Keratinocyte (primary cell): ENCODE data around the gene NIN. TPM values are rescaled to one million over a fixed set of nuclear protein-coding genes. Genes with fewer than 3 reads are reported as not detected.
A peak's percentile ranks its signal among the peaks of the same experiment; 100 is the strongest.

Experiments
- DNase-seq: peaks from one replicate; pipeline ENCODE4 v3.0.0-alpha.2; 2011; ENCODE audit warnings: low read depth, missing footprints, low spot score
- FAIRE-seq: peaks from 2 replicates; lab custom pipeline; 2011; peaks lifted over from hg19 to GRCh38; lab: Jason Lieb, UNC
- H2AFZ ChIP-seq: 2 replicates; pipeline ENCODE4 v1.6.0; 2012; ENCODE audit warnings: low read length, control low read depth, inconsistent platforms; ENCODE audit not compliant: control insufficient read depth
- H3K27ac ChIP-seq: 2 replicates; pipeline ENCODE4 v1.5.1; 2011; ENCODE audit warnings: low read length; ENCODE audit not compliant: control insufficient read depth, insufficient read depth
- H3K27me3 ChIP-seq: 3 replicates; pipeline ENCODE4 v1.6.0; 2011; ENCODE audit warnings: low read length; ENCODE audit not compliant: control insufficient read depth, insufficient read depth; ENCODE audit errors: extremely low read depth
- H3K36me3 ChIP-seq, 2 experiments: 2 replicates in 1 of 2; 3 replicates in 1 of 2; pipeline ENCODE4 v1.5.1; 2011; ENCODE audit warnings: low read length in 2 of 2, mild to moderate bottlenecking in 1 of 2; ENCODE audit not compliant: control insufficient read depth in 2 of 2, insufficient read depth in 2 of 2; ENCODE audit errors: extremely low read depth in 1 of 2
- H3K4me1 ChIP-seq: 3 replicates; pipeline ENCODE4 v1.5.1; 2011; ENCODE audit warnings: low read length; ENCODE audit not compliant: control insufficient read depth, insufficient read depth; ENCODE audit errors: extremely low read depth
- H3K4me2 ChIP-seq: 3 replicates; pipeline ENCODE4 v1.6.0; 2011; ENCODE audit warnings: low read depth, low read length; ENCODE audit not compliant: control insufficient read depth, insufficient read depth; ENCODE audit errors: extremely low read depth
- H3K4me3 ChIP-seq, 3 experiments: fragments of 200-600 bp in 1 of 3; sonication (generic) in 1 of 3; 2 replicates in 2 of 3; 3 replicates in 1 of 3; pipeline ENCODE4 v1.5.1; 2011 to 2016; ENCODE audit warnings: low read length in 3 of 3, mild to moderate bottlenecking in 3 of 3, control low read depth in 2 of 3, inconsistent platforms in 1 of 3, low read depth in 1 of 3, mixed read lengths in 1 of 3, mixed run types in 1 of 3, moderate library complexity in 1 of 3; ENCODE audit not compliant: control insufficient read depth in 2 of 3, insufficient read depth in 2 of 3; ENCODE audit errors: extremely low read depth in 1 of 3
- H3K79me2 ChIP-seq: 2 replicates; pipeline ENCODE4 v1.6.0; 2012; ENCODE audit warnings: low read length; ENCODE audit not compliant: control insufficient read depth, insufficient read depth
- H3K9ac ChIP-seq: 3 replicates; pipeline ENCODE4 v1.6.0; 2011; ENCODE audit warnings: low read length; ENCODE audit not compliant: control insufficient read depth, insufficient read depth; ENCODE audit errors: extremely low read depth
- H3K9me1 ChIP-seq: 3 replicates; pipeline ENCODE4 v1.6.0; 2011; ENCODE audit warnings: low read length; ENCODE audit not compliant: control insufficient read depth, insufficient read depth; ENCODE audit errors: extremely low read depth
- H3K9me3 ChIP-seq: 2 replicates; pipeline ENCODE4 v1.5.1; 2012; ENCODE audit warnings: low read depth, low read length; ENCODE audit not compliant: control insufficient read depth
- H4K20me1 ChIP-seq: 3 replicates; pipeline ENCODE4 v1.6.0; 2011; ENCODE audit warnings: low read length; ENCODE audit not compliant: control insufficient read depth, insufficient read depth; ENCODE audit errors: extremely low read depth
- EZH2 ChIP-seq: IDR thresholded peaks from one replicate; pipeline ENCODE4 v1.6.1; 2012; ENCODE audit warnings: inconsistent platforms, mild to moderate bottlenecking, low read length, moderate library complexity
- dilution Hi-C: fragments of 300-500 bp; cut with MboI; formaldehyde crosslinking; loops from one replicate; pipeline ENCODE4 v1.7.0; 2020; ENCODE audit warnings: low sequenced_read_pairs; ENCODE audit not compliant: extremely low pct_ligation_motif_present
- polyA plus RNA-seq, 5 experiments: library from polyadenylated mRNA; depleted of rRNA in 3 of 5; stranded (reverse) in 3 of 5; stranded (forward) in 1 of 5; unstranded in 1 of 5; fragments of >200 nt; gene quantifications; 1 replicate in 1 of 5; 2 replicates in 3 of 5; 3 replicates in 1 of 5; pipeline versions ENCODE4 v1.2.1 to v1.2.3, GENCODE V29; 2011 to 2012; ENCODE audit warnings: missing spikeins in 2 of 5, low read depth in 1 of 5, low replicate concordance in 1 of 5
- TF ChIP-seq, protein P1 (sequence below), 3 experiments: IDR thresholded peaks in 1 of 3; conservative IDR thresholded peaks in 1 of 3; optimal IDR thresholded peaks in 1 of 3; 2 replicates in 2 of 3; 3 replicates in 1 of 3; pipeline versions ENCODE3 to v1.5.1; 2011; ENCODE audit warnings: low read length in 3 of 3, mild to moderate bottlenecking in 3 of 3, moderate library complexity in 2 of 3, control low read depth in 1 of 3, inconsistent platforms in 1 of 3; ENCODE audit not compliant: insufficient read depth in 2 of 3; ENCODE audit errors: extremely low read depth in 1 of 3

Gene NIN
- polyA plus RNA-seq, 1 donor (not counting 4 experiments of a cell fraction or from before 2014, with no cell fraction given), result 15.2 TPM

DNA sequence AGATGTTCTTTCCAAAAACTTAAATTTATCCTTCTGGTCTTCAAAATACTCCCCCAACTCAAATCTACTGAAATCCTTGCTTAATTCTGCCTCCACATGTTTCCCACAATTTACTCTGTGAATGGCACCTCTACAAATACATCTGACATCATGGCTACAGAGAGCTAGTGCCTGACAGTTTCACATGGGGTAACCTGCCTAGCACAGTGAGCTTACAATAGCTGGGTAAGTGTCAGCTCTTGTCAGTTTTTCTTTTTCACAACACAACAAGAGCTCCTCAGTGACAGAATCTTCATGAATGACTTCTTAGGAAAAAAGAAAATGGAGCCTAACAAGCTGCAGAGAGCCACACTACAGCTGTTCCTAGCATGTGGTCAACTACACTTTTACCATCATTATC is 54.4 kb downstream of the NIN start:
- no peak overlapping the region for H3K9ac ChIP-seq

DNA sequence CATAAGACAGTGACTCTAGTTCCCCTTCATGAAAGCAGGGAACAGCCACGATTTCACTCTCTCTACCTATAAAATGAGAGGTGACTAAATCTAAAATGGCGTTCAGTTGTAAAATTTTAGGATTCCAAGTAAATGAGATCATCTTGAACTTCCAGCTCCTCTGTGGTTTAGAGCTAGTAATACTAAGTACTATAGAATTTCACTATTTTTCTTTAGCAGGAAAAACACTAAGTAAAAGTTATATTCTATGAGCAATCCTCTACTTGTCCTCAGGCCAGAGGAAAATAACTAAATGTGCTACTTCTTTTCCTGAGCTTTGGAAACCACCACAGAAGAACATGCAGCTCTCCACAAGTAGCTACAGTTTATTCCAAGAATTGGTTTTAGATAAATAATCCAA is 55.6 kb downstream of the NIN start:
- peak; percentile 52 for DNase-seq
- H3K36me3 ChIP-seq, result peaks cover 0 to 9% of the 10 kb centered on the region in 2 experiments
- TF ChIP-seq EZH2, result no peak
- TF ChIP-seq, protein P1, sequence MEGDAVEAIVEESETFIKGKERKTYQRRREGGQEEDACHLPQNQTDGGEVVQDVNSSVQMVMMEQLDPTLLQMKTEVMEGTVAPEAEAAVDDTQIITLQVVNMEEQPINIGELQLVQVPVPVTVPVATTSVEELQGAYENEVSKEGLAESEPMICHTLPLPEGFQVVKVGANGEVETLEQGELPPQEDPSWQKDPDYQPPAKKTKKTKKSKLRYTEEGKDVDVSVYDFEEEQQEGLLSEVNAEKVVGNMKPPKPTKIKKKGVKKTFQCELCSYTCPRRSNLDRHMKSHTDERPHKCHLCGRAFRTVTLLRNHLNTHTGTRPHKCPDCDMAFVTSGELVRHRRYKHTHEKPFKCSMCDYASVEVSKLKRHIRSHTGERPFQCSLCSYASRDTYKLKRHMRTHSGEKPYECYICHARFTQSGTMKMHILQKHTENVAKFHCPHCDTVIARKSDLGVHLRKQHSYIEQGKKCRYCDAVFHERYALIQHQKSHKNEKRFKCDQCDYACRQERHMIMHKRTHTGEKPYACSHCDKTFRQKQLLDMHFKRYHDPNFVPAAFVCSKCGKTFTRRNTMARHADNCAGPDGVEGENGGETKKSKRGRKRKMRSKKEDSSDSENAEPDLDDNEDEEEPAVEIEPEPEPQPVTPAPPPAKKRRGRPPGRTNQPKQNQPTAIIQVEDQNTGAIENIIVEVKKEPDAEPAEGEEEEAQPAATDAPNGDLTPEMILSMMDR (optimal IDR thresholded peaks at IDR 0.05 in 1 of 3, IDR thresholded peaks at IDR 0.05 in 1 of 3, conservative IDR thresholded peaks at IDR 0.05 in 1 of 3; ENCODE audit: extremely low read depth in 1 of 3, insufficient read depth in 2 of 3, low read length in 3 of 3), result no peak
- H3K27me3 ChIP-seq, result no peaks in the 10 kb centered on the region
- H3K9me3 ChIP-seq, result no peaks in the 10 kb centered on the region
- no peaks in the 10 kb centered on the region for H3K79me2 ChIP-seq
- H3K9ac ChIP-seq, result peak overlapping the region; percentile 8
- dilution Hi-C loops, result no loop called here
- peak overlapping the region; percentile 52 for H3K27ac ChIP-seq
- H3K4me2 ChIP-seq, result peak overlapping the region; percentile 28
- H4K20me1 ChIP-seq, result no peaks in the 10 kb centered on the region
- H3K4me3 ChIP-seq, result no peak overlapping the region
- H3K9me1 ChIP-seq, result no peaks in the 10 kb centered on the region
- H2AFZ ChIP-seq, result no peak overlapping the region
- peaks cover 37% of the 10 kb centered on the region for H3K4me1 ChIP-seq
- FAIRE-seq, result no peak

More for the DNA sequence above, 54.4 kb downstream of the NIN start:
- no peaks in the 10 kb centered on the region for H3K79me2 ChIP-seq
- H3K4me1 ChIP-seq, result peaks cover 37% of the 10 kb centered on the region
- peaks cover 0 to 6% of the 10 kb centered on the region in 2 experiments for H3K36me3 ChIP-seq
- H3K9me3 ChIP-seq, result no peaks in the 10 kb centered on the region
- H2AFZ ChIP-seq, result no peak overlapping the region
- dilution Hi-C loops, result no loop called here
- H3K4me2 ChIP-seq, result no peak overlapping the region
- TF ChIP-seq EZH2, result no peak
- TF ChIP-seq, protein P1 (optimal IDR thresholded peaks at IDR 0.05 in 1 of 3, IDR thresholded peaks at IDR 0.05 in 1 of 3, conservative IDR thresholded peaks at IDR 0.05 in 1 of 3; ENCODE audit: extremely low read depth in 1 of 3, insufficient read depth in 2 of 3, low read length in 3 of 3), result no peak
- H3K27me3 ChIP-seq, result no peaks in the 10 kb centered on the region
- H3K4me3 ChIP-seq, result no peak overlapping the region
- no peak overlapping the region for H3K27ac ChIP-seq
- no peaks in the 10 kb centered on the region for H4K20me1 ChIP-seq
- no peaks in the 10 kb centered on the region for H3K9me1 ChIP-seq
- FAIRE-seq (no peak), DNase-seq (no peak)
